NCI-H2029 (cell line): ENCODE measurements around the gene TTC9.

Experiments used
- DNase-seq: peaks from one replicate; lab custom pipeline; 2025; lab: John Stamatoyannopoulos, UW

TTC9 gene

GRCh38 chr14:70645892-70646291 is 4.2 kb downstream of the TTC9 start:
- no peak for DNase-seq

GRCh38 chr14:70646705-70647104 is 5.0 kb downstream of the TTC9 start:
- DNase-seq, result no peak

GRCh38 chr14:70648346-70648745 is 6.6 kb downstream of the TTC9 start:
- no peak for DNase-seq

- no peak for DNase-seq
Observed at GRCh38 chr14:70649803-70650202, 8.1 kb downstream of the TTC9 start.

GRCh38 chr14:70651522-70651921 is 9.8 kb downstream of the TTC9 start:
- DNase-seq, result no peak

- no peak for DNase-seq
Observed at GRCh38 chr14:70652871-70653270, 11.2 kb downstream of the TTC9 start.

- DNase-seq, result no peak
Observed at GRCh38 chr14:70653662-70654061, 11.9 kb downstream of the TTC9 start.

- DNase-seq, result no peak
Observed at GRCh38 chr14:70654632-70655031, 12.9 kb downstream of the TTC9 start.

GRCh38 chr14:70655110-70655826 is 13.6 kb downstream of the TTC9 start:
- DNase-seq, result no peak

- DNase-seq, result no peak
Observed at GRCh38 chr14:70658899-70659298, 17.2 kb downstream of the TTC9 start.

- DNase-seq, result no peak
Observed at GRCh38 chr14:70660967-70661893, 19.5 kb downstream of the TTC9 start.

GRCh38 chr14:70662080-70662479 is 20.4 kb downstream of the TTC9 start:
- DNase-seq, result no peak

GRCh38 chr14:70662816-70663215 is 21.1 kb downstream of the TTC9 start:
- no peak for DNase-seq

GRCh38 chr14:70663707-70664179 is 22.0 kb downstream of the TTC9 start:
- DNase-seq, result no peak

- no peak for DNase-seq
Observed at GRCh38 chr14:70664698-70665447, 23.2 kb downstream of the TTC9 start.

- DNase-seq, result peak; percentile 40
Observed at GRCh38 chr14:70665448-70666360, 24.0 kb downstream of the TTC9 start.

GRCh38 chr14:70666361-70666686 is 24.6 kb downstream of the TTC9 start:
- no peak for DNase-seq

GRCh38 chr14:70670992-70671651 is 29.4 kb downstream of the TTC9 start:
- DNase-seq, result no peak

GRCh38 chr14:70671652-70672644 is 30.2 kb downstream of the TTC9 start:
- DNase-seq, result no peak

- no peak for DNase-seq
Observed at GRCh38 chr14:70677341-70677740, 35.6 kb downstream of the TTC9 start.
